K562 (cell line): Measurements from ENCODE around the gene AP1M1. TPM values are rescaled to one million over a fixed set of nuclear protein-coding genes. Genes with fewer than 3 reads are reported as not detected.

Source experiments
- AFF4 ChIP-seq: sonication (generic); formaldehyde crosslinking; IDR thresholded peaks from 2 replicates; pipeline ENCODE4 v1.8.0; 2023; ENCODE audit warnings: mild to moderate bottlenecking, missing genetic modification reagents
- CBFA2T3 ChIP-seq: fragments of 450-650 bp; IDR thresholded peaks from 2 replicates; pipeline ENCODE4 v1.6.1; 2017
- CEBPB ChIP-seq: fragments of 450-650 bp; IDR thresholded peaks from 2 replicates; pipeline ENCODE4 v1.6.1; 2016; ENCODE audit warnings: missing genetic modification characterization, missing compliant biosample characterization
- CSDE1 ChIP-seq, 2 experiments: fragments of 450-650 bp; IDR thresholded peaks; 2 replicates each; pipeline ENCODE4 v1.6.1; 2016; ENCODE audit warnings: mild to moderate bottlenecking in 1 of 2
- KLF16 ChIP-seq: IDR thresholded peaks from 2 replicates; pipeline ENCODE4 v1.6.1; 2016; ENCODE audit warnings: antibody characterized with exemption
- MYBL2 ChIP-seq, 2 experiments: fragments of 450-650 bp in 1 of 2; sonication (generic) in 1 of 2; formaldehyde crosslinking in 1 of 2; IDR thresholded peaks; 2 replicates each; pipeline versions ENCODE4 v1.6.1 to v1.8.1; 2017 to 2022; ENCODE audit warnings: borderline replicate concordance in 1 of 2, inconsistent platforms in 1 of 2, low read depth in 1 of 2, mild to moderate bottlenecking in 1 of 2, missing genetic modification reagents in 1 of 2, moderate library complexity in 1 of 2
- PBX2 ChIP-seq, 2 experiments: IDR thresholded peaks in 1 of 2; conservative IDR thresholded peaks in 1 of 2; 2 replicates each; pipeline ENCODE4 v1.6.1; 2016; ENCODE audit warnings: low read depth in 2 of 2, mild to moderate bottlenecking in 1 of 2, missing compliant biosample characterization in 1 of 2, missing genetic modification characterization in 1 of 2, moderate library complexity in 1 of 2
- SIN3B ChIP-seq: fragments of 450-650 bp; IDR thresholded peaks from 2 replicates; pipeline ENCODE4 v1.6.1; 2017; ENCODE audit warnings: low read depth, mild to moderate bottlenecking, moderate library complexity
- SMAD4 ChIP-seq: fragments of 250-450 bp; sonication (Bioruptor Pico); conservative IDR thresholded peaks from 2 replicates; pipeline ENCODE4 v1.8.0; 2021; ENCODE audit warnings: inconsistent platforms, mild to moderate bottlenecking, moderate library complexity
- SMARCA4 ChIP-seq: fragments of 450-650 bp; IDR thresholded peaks from 2 replicates; pipeline ENCODE4 v1.6.1; 2016
- SP2 ChIP-seq: IDR thresholded peaks from 2 replicates; pipeline ENCODE4 v1.6.1; 2011; ENCODE audit warnings: mild to moderate bottlenecking, low read depth, low read length, moderate library complexity; ENCODE audit not compliant: poor library complexity, severe bottlenecking; ENCODE audit errors: extremely low read depth
- TRIM24 ChIP-seq, 2 experiments: fragments of 450-650 bp; IDR thresholded peaks; 2 replicates each; pipeline ENCODE4 v1.6.1; 2016
- ZNF197 ChIP-seq: fragments of 200-800 bp; sonication (Bioruptor generic); IDR thresholded peaks from 2 replicates; pipeline ENCODE4 v1.6.1; 2016; ENCODE audit warnings: low read depth, missing genetic modification characterization, missing compliant biosample characterization
- ZNF740 ChIP-seq, 3 experiments: fragments of 200-800 bp in 1 of 3; sonication (Bioruptor generic) in 1 of 3; sonication (generic) in 1 of 3; formaldehyde crosslinking in 1 of 3; IDR thresholded peaks; 2 replicates each; pipeline versions ENCODE4 v1.6.1 to v1.8.0; 2016 to 2022; ENCODE audit warnings: mild to moderate bottlenecking in 2 of 3, missing compliant biosample characterization in 2 of 3, missing genetic modification characterization in 2 of 3, missing genetic modification reagents in 1 of 3
- polyA plus RNA-seq, 8 experiments: library from polyadenylated mRNA; depleted of rRNA in 4 of 8; stranded (reverse) in 5 of 8; unstranded in 3 of 8; fragments of >200 nt; fragmentation: Nextera tagmentation in 2 of 8; fragmentation: Illumina TruSeq in 1 of 8; extraction: Ambion mirVana in 2 of 8; extraction: Trizol in 1 of 8; gene quantifications; 2 replicates each; pipeline versions ENCODE4 v1.2.1 to v1.2.3, GENCODE V29; 2011 to 2014; ENCODE audit warnings: inconsistent platforms in 1 of 8, missing spikeins in 1 of 8
- total RNA-seq, 7 experiments: library from RNA; depleted of rRNA in 6 of 7; stranded (reverse); fragments of >200 nt in 6 of 7; fragmentation: Illumina TruSeq in 2 of 7; extraction: Trizol in 2 of 7; gene quantifications; 2 replicates each; pipeline versions ENCODE4 v1.2.1 to v1.2.3, GENCODE V29; 2011 to 2021; ENCODE audit warnings: low replicate concordance in 1 of 7

AP1M1 gene
- total and polyA plus RNA-seq, 9 of the 15 experiments (the other 6 are each of a cell fraction or from before 2014, with no cell fraction given): 0.87 to 56.2 (median 29.1) TPM

GRCh38 chr19:16293118-16294091, 95.7 kb downstream of the AP1M1 start (continued):
- TF ChIP-seq SIN3B: no peak
- TF ChIP-seq KLF16: peak; percentile 39; the same call in 1 of the 2 replicates
- peak; percentile 56; the same call in 1 of the 2 replicates for TF ChIP-seq SMARCA4
- no peak for TF ChIP-seq CSDE1 (IDR thresholded peaks at IDR 0.05)
- TF ChIP-seq ZNF740 (CRISPR knock-in tag; IDR thresholded peaks at IDR 0.05): no peak
- TF ChIP-seq ZNF740 (tag; IDR thresholded peaks at IDR 0.05): peak in 1 of 2 experiments; percentile 10; a peak in 1 of 4 replicates
- no peak for TF ChIP-seq MYBL2 (IDR thresholded peaks at IDR 0.05; ENCODE audit: low read depth)
- no peak for TF ChIP-seq MYBL2 (CRISPR knock-in tag; IDR thresholded peaks at IDR 0.05; ENCODE audit: borderline replicate concordance)
- no peak for TF ChIP-seq AFF4 (CRISPR knock-in tag)
- no peak for TF ChIP-seq SP2
- TF ChIP-seq CBFA2T3: peak; percentile 54
- peak; percentile 83 for TF ChIP-seq CEBPB (tag)
- TF ChIP-seq TRIM24 (IDR thresholded peaks at IDR 0.05): peak in 1 of 2 experiments; percentile 18; a peak in 1 of 4 replicates
- no peak for TF ChIP-seq PBX2 (CRISPR knock-in tag; IDR thresholded peaks at IDR 0.05; ENCODE audit: low read depth)
- TF ChIP-seq PBX2 (tag; conservative IDR thresholded peaks at IDR 0.05; ENCODE audit: low read depth): 0 out of 2 replicates have a peak, but pooled peaks have one; percentile 36
- TF ChIP-seq SMAD4: 0 out of 2 replicates have a peak, but pooled peaks have one; percentile 25
- TF ChIP-seq ZNF197 (CRISPR knock-in tag): no peak
